ENCODE measurements around the gene CEP112. TPM values are rescaled to one million over a fixed set of nuclear protein-coding genes. Genes with fewer than 3 reads are reported as not detected.

CEP112 gene
- total and polyA plus RNA-seq, 2 experiments from 2014 or later, result 4.0 to 4.3 TPM

GRCh38 chr17:65772989-65773388 is 418.9 kb downstream of the CEP112 start:
- no peak for TF ChIP-seq CTCF (conservative IDR thresholded peaks at IDR 0.05; ENCODE audit: low read depth in 2 of 2)
- no peak for TF ChIP-seq REST (IDR thresholded peaks at IDR 0.05; ENCODE audit: unreplicated experiment)
- TF ChIP-seq POLR2AphosphoS5 (IDR thresholded peaks at IDR 0.05; ENCODE audit: low read depth), result no peak
- TF ChIP-seq ZNF462 (CRISPR knock-in tag; IDR thresholded peaks at IDR 0.05), result no peak
- no peak for TF ChIP-seq EZH2phosphoT487 (IDR thresholded peaks at IDR 0.05; ENCODE audit: unreplicated experiment)
- TF ChIP-seq ZNF331 (CRISPR knock-in tag; IDR thresholded peaks at IDR 0.05; ENCODE audit: low read depth), result no peak
- no peak for TF ChIP-seq NANOG (IDR thresholded peaks at IDR 0.05; ENCODE audit: borderline replicate concordance)
- no peak for TF ChIP-seq STAT1 (IDR thresholded peaks at IDR 0.05; ENCODE audit: unreplicated experiment)
- TF ChIP-seq JUNB (IDR thresholded peaks at IDR 0.05; ENCODE audit: unreplicated experiment), result no peak
- TF ChIP-seq ZNF114 (CRISPR knock-in tag; IDR thresholded peaks at IDR 0.05), result no peak
- TF ChIP-seq CREB1 (CRISPR knock-in tag; IDR thresholded peaks at IDR 0.05; ENCODE audit: low read depth), result no peak
- TF ChIP-seq EZH2 (IDR thresholded peaks at IDR 0.05; ENCODE audit: low read depth, unreplicated experiment), result no peak
- TF ChIP-seq ETS1 (IDR thresholded peaks at IDR 0.05), result no peak
- no peak for DNase-seq (ENCODE audit: low spot score)
- no peak overlapping the region for H3K4me2 ChIP-seq
- peaks cover 5% of the 10 kb centered on the region; the same call in 1 of the 2 replicates for H3K9me2 ChIP-seq (ENCODE audit: insufficient read depth)
- H3K36me3 ChIP-seq (ENCODE audit: insufficient read depth), result no peaks in the 10 kb centered on the region
- H3K79me2 ChIP-seq (replicated peaks; ENCODE audit: insufficient read depth), result no peaks in the 10 kb centered on the region
- H3K27me3 Mint-ChIP-seq (ENCODE audit: insufficient read depth, low read depth, poor library complexity), result no peaks in the 10 kb centered on the region
- H3K36me3 Mint-ChIP-seq (ENCODE audit: low read depth), result no peaks in the 10 kb centered on the region
- H3K4me3 Mint-ChIP-seq, result no peak overlapping the region
- H2AFZ ChIP-seq, result no peak overlapping the region
- H4K20me1 ChIP-seq (replicated peaks; ENCODE audit: insufficient read depth), result no peaks in the 10 kb centered on the region
- no peaks in the 10 kb centered on the region for H3F3A ChIP-seq (replicated peaks; ENCODE audit: low read depth)
- no peaks in the 10 kb centered on the region; the same call in 2 of the 3 replicates for H3K9me3 Mint-ChIP-seq
- H3K4me1 Mint-ChIP-seq, result peaks cover 9% of the 10 kb centered on the region; the same call in 1 of the 3 replicates
- no peak overlapping the region for H3K27ac ChIP-seq (ENCODE audit: low read depth)
- no peak overlapping the region for H3K27ac Mint-ChIP-seq
- no peak overlapping the region for H3K4me3 ChIP-seq
- H3K27me3 ChIP-seq (ENCODE audit: insufficient read depth), result no peaks in the 10 kb centered on the region
- no peaks in the 10 kb centered on the region for H3K4me1 ChIP-seq (ENCODE audit: insufficient read depth)
- ATAC-seq, result no peak
